PC-9 (cell line): ENCODE measurements around the gene TULP4. TPM values are rescaled to one million over a fixed set of nuclear protein-coding genes. Genes with fewer than 3 reads are reported as not detected.

Experiments
- BruUV-seq: library from RNA; stranded (reverse); fragments of 400-500 nt; replicated peaks from 2 replicates; lab custom pipeline; 2021; lab: Mats Ljungman, UMichigan
- CTCF ChIA-PET: fragments of 300-600 bp; sonication (Branson Sonifier 250); formaldehyde crosslinking; loops from one replicate; lab custom pipeline; 2022; ENCODE audit warnings: antibody characterized with exemption; lab: Charles Lee
- POLR2A ChIA-PET: fragments of 300-600 bp; sonication (Branson Sonifier 250); formaldehyde crosslinking; loops from one replicate; lab custom pipeline; 2022; ENCODE audit warnings: antibody characterized with exemption; ENCODE audit not compliant: unreplicated experiment; lab: Charles Lee
- DNase-seq, 2 experiments: peaks; one replicate each; pipeline versions ENCODE4 v3.0.0 to v3.0.0-alpha.2; 2015 to 2022; ENCODE audit warnings: mixed read lengths in 1 of 2
- H2AFZ ChIP-seq: fragments of 200-600 bp; sonication (generic); 2 replicates; pipeline ENCODE4 v1.8.1; 2017; ENCODE audit warnings: antibody characterized with exemption
- H3F3A ChIP-seq: fragments of 200-600 bp; sonication (generic); 2 replicates; pipeline ENCODE4 v1.8.1; 2017; ENCODE audit warnings: antibody characterized with exemption, mild to moderate bottlenecking, low read depth; ENCODE audit not compliant: insufficient read depth
- H3K27ac ChIP-seq: fragments of 200-600 bp; sonication (generic); 2 replicates; pipeline ENCODE4 v1.6.1; 2016; ENCODE audit warnings: mixed run types
- H3K27me3 ChIP-seq: fragments of 200-600 bp; sonication (generic); 2 replicates; pipeline ENCODE4 v1.6.1; 2016; ENCODE audit warnings: low read depth, mixed run types; ENCODE audit not compliant: insufficient read depth
- H3K36me3 ChIP-seq: fragments of 200-600 bp; sonication (generic); 2 replicates; pipeline ENCODE4 v1.6.1; 2016; ENCODE audit warnings: low read depth, mixed run types
- H3K4me1 ChIP-seq: fragments of 200-600 bp; sonication (generic); replicated peaks from 2 replicates; pipeline ENCODE4 v1.6.1; 2016; ENCODE audit warnings: mixed run types; ENCODE audit not compliant: insufficient read depth
- H3K4me2 ChIP-seq: fragments of 200-600 bp; sonication (generic); 2 replicates; pipeline ENCODE4 v1.6.1; 2017; ENCODE audit warnings: mixed run types
- H3K4me3 ChIP-seq: fragments of 200-600 bp; sonication (generic); 2 replicates; pipeline ENCODE4 v1.6.1; 2016; ENCODE audit warnings: mixed run types
- H3K79me2 ChIP-seq: fragments of 200-600 bp; sonication (generic); 2 replicates; pipeline ENCODE4 v1.6.1; 2017; ENCODE audit warnings: low read depth, mixed run types
- H3K9me2 ChIP-seq: fragments of 200-600 bp; sonication (generic); 2 replicates; pipeline ENCODE4 v1.8.1; 2017; ENCODE audit warnings: mild to moderate bottlenecking; ENCODE audit not compliant: insufficient read depth
- H3K9me3 ChIP-seq: fragments of 200-600 bp; sonication (generic); 2 replicates; pipeline ENCODE4 v1.8.1; 2016; ENCODE audit warnings: low read depth; ENCODE audit not compliant: insufficient read depth
- H4K20me1 ChIP-seq: fragments of 200-600 bp; sonication (generic); 2 replicates; pipeline ENCODE4 v1.8.1; 2017; ENCODE audit not compliant: insufficient read depth
- CTCF ChIP-seq: fragments of 200-600 bp; sonication (generic); conservative IDR thresholded peaks from 2 replicates; pipeline ENCODE4 v1.6.1; 2017; ENCODE audit warnings: mixed run types, antibody characterized with exemption, mild to moderate bottlenecking, moderate library complexity
- EZH2 ChIP-seq: fragments of 200-600 bp; sonication (generic); IDR thresholded peaks from 2 replicates; pipeline ENCODE4 v1.8.0; 2017; ENCODE audit warnings: antibody characterized with exemption, low read depth
- intact Hi-C: fragments of 100-400 bp; cut with micrococcal nuclease; formaldehyde crosslinking; loops from one replicate; pipeline ENCODE4 v1.10.0; 2022; ENCODE audit not compliant: unreplicated experiment
- total RNA-seq: library from RNA; stranded (reverse); gene quantifications from 2 replicates; pipeline ENCODE4 v1.2.3, GENCODE V29; 2021

TULP4 gene
- total RNA-seq, 1 experiment from 2014 or later, result 34.0 TPM

- no peaks in the 10 kb centered on the region for H4K20me1 ChIP-seq
- DNase-seq, result no peak
- H3K9me2 ChIP-seq, result no peaks in the 10 kb centered on the region
- CTCF ChIA-PET, result no interaction called here
- intact Hi-C loops, result no loop called here
- no peak overlapping the region for H3K27ac ChIP-seq
- no peak overlapping the region for H3K4me2 ChIP-seq
- no peaks in the 10 kb centered on the region for H3K9me3 ChIP-seq
- H3K79me2 ChIP-seq, result no peaks in the 10 kb centered on the region
- peaks cover 6% of the 10 kb centered on the region; the same call in 1 of the 2 replicates for H3K4me1 ChIP-seq
- no peak overlapping the region for H2AFZ ChIP-seq
- no peaks in the 10 kb centered on the region for H3K27me3 ChIP-seq
- POLR2A ChIA-PET, result no interaction called here
- BruUV-seq, result no TSS peak
- no peaks in the 10 kb centered on the region for H3K36me3 ChIP-seq
- H3K4me3 ChIP-seq, result no peak overlapping the region
- TF ChIP-seq CTCF (no peak), EZH2 (no peak)
- H3F3A ChIP-seq, result no peaks in the 10 kb centered on the region; the same call in 1 of the 2 replicates
Measured at GRCh38 chr6:158492881-158493280, 180.6 kb downstream of the TULP4 start.

- no peaks in the 10 kb centered on the region for H3K36me3 ChIP-seq
- no peaks in the 10 kb centered on the region for H3K4me1 ChIP-seq
- H3F3A ChIP-seq, result no peaks in the 10 kb centered on the region
- no peaks in the 10 kb centered on the region for H3K9me3 ChIP-seq
- H3K79me2 ChIP-seq, result no peaks in the 10 kb centered on the region
- H2AFZ ChIP-seq, result no peak overlapping the region
- TF ChIP-seq EZH2 (no peak), CTCF (no peak)
- intact Hi-C loops, result no loop called here
- no TSS peak for BruUV-seq
- ChIA-PET POLR2A (no interaction called here), CTCF (no interaction called here)
- DNase-seq, result no peak
- H4K20me1 ChIP-seq, result no peaks in the 10 kb centered on the region
- H3K9me2 ChIP-seq, result no peaks in the 10 kb centered on the region
- no peak overlapping the region for H3K4me2 ChIP-seq
- no peak overlapping the region for H3K27ac ChIP-seq
- H3K27me3 ChIP-seq, result no peaks in the 10 kb centered on the region
- no peak overlapping the region for H3K4me3 ChIP-seq
Measured at GRCh38 chr6:158496700-158497099, 184.4 kb downstream of the TULP4 start.

GRCh38 chr6:158497620-158498019 is 185.4 kb downstream of the TULP4 start:
- no TSS peak for BruUV-seq
- CTCF ChIA-PET, result no interaction called here

More at GRCh38 chr6:158497620-158498019, 185.4 kb downstream of the TULP4 start:
- no peaks in the 10 kb centered on the region for H3K4me1 ChIP-seq
- no peak overlapping the region for H3K4me2 ChIP-seq
- POLR2A ChIA-PET, result no interaction called here
- H3K79me2 ChIP-seq, result no peaks in the 10 kb centered on the region
- no peaks in the 10 kb centered on the region for H3F3A ChIP-seq
- intact Hi-C loops, result no loop called here
- no peak for TF ChIP-seq EZH2
- no peak for TF ChIP-seq CTCF
- H3K27me3 ChIP-seq, result no peaks in the 10 kb centered on the region
- H3K36me3 ChIP-seq, result no peaks in the 10 kb centered on the region
- H4K20me1 ChIP-seq, result no peaks in the 10 kb centered on the region
- H3K4me3 ChIP-seq, result no peak overlapping the region
- DNase-seq, result no peak
- no peaks in the 10 kb centered on the region for H3K9me3 ChIP-seq
- no peak overlapping the region for H2AFZ ChIP-seq
- no peak overlapping the region for H3K27ac ChIP-seq
- no peaks in the 10 kb centered on the region for H3K9me2 ChIP-seq
